Neutrophil (primary cell): ENCODE measurements around the gene CRAMP1.

Experiments
- H3K27ac ChIP-seq: fragments of 200-600 bp; sonication (generic); 2 replicates; pipeline ENCODE4 v1.5.1; 2016; ENCODE audit warnings: mild to moderate bottlenecking, moderate library complexity
- H3K27me3 ChIP-seq: fragments of 200-600 bp; sonication (generic); 2 replicates; pipeline ENCODE4 v1.6.0; 2016; ENCODE audit warnings: mild to moderate bottlenecking
- H3K36me3 ChIP-seq: fragments of 200-600 bp; sonication (generic); 2 replicates; pipeline ENCODE4 v1.5.1; 2017
- H3K4me1 ChIP-seq, 2 experiments: fragments of 200-600 bp in 1 of 2; sonication (generic) in 1 of 2; 1 replicate in 1 of 2; 2 replicates in 1 of 2; pipeline versions ENCODE4 v1.5.1 to v1.6.1; 2013 to 2016; ENCODE audit warnings: low read depth in 1 of 2, low read length in 1 of 2, mild to moderate bottlenecking in 1 of 2, moderate library complexity in 1 of 2; ENCODE audit not compliant: control insufficient read depth in 1 of 2, insufficient read depth in 1 of 2
- H3K4me3 ChIP-seq, 2 experiments: fragments of 200-600 bp in 1 of 2; sonication (generic) in 1 of 2; 1 replicate in 1 of 2; 2 replicates in 1 of 2; pipeline ENCODE4 v1.5.1; 2013 to 2016; ENCODE audit warnings: low read depth in 1 of 2, low read length in 1 of 2, mild to moderate bottlenecking in 1 of 2, moderate library complexity in 1 of 2
- H3K9me3 ChIP-seq: fragments of 200-600 bp; sonication (generic); 2 replicates; pipeline ENCODE4 v1.5.1; 2016
- TF ChIP-seq, protein P1 (sequence below): fragments of 200-600 bp; sonication (generic); IDR thresholded peaks from 2 replicates; pipeline ENCODE4 v1.5.1; 2016; ENCODE audit warnings: antibody characterized with exemption

CRAMP1 gene

GRCh38 chr16:1571012-1571671 is 41.0 kb upstream of the CRAMP1 start:
- TF ChIP-seq, protein P1, sequence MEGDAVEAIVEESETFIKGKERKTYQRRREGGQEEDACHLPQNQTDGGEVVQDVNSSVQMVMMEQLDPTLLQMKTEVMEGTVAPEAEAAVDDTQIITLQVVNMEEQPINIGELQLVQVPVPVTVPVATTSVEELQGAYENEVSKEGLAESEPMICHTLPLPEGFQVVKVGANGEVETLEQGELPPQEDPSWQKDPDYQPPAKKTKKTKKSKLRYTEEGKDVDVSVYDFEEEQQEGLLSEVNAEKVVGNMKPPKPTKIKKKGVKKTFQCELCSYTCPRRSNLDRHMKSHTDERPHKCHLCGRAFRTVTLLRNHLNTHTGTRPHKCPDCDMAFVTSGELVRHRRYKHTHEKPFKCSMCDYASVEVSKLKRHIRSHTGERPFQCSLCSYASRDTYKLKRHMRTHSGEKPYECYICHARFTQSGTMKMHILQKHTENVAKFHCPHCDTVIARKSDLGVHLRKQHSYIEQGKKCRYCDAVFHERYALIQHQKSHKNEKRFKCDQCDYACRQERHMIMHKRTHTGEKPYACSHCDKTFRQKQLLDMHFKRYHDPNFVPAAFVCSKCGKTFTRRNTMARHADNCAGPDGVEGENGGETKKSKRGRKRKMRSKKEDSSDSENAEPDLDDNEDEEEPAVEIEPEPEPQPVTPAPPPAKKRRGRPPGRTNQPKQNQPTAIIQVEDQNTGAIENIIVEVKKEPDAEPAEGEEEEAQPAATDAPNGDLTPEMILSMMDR, result no peak
- H3K36me3 ChIP-seq, result no peaks in the 10 kb centered on the region
- H3K27ac ChIP-seq, result no peak overlapping the region
- no peak overlapping the region for H3K4me3 ChIP-seq
- no peaks in the 10 kb centered on the region for H3K4me1 ChIP-seq
- no peaks in the 10 kb centered on the region for H3K9me3 ChIP-seq
- H3K27me3 ChIP-seq, result no peaks in the 10 kb centered on the region

DNA sequence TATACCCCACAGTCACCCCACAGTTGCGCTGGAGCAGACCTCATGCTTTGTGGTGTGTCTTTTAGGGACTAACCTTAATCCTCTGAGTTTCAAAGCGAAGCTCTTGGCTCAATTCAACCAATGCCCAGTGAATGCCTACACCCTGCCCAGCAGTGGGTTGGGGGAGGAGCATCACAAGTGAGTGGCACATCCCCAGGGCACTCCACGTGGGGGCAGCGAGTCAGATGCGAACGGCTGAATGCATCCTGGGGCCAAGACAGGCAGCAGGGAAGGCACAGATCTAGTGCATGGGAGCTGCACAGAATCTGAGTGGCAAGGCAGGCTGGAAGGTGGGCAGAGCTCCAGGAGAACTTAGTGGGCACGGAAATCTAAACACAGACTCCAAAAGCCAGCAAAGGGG is 39.5 kb upstream of the CRAMP1 start:
- Histone ChIP-seq H3K4me3 (no peak overlapping the region), H3K36me3 (no peaks in the 10 kb centered on the region), H3K9me3 (no peaks in the 10 kb centered on the region), H3K4me1 (no peaks in the 10 kb centered on the region), H3K27me3 (no peaks in the 10 kb centered on the region), H3K27ac (no peak overlapping the region)
- TF ChIP-seq, protein P1, result no peak

GRCh38 chr16:1573301-1573700 is 38.9 kb upstream of the CRAMP1 start:
- H3K27me3 ChIP-seq, result no peaks in the 10 kb centered on the region
- H3K4me1 ChIP-seq, result no peaks in the 10 kb centered on the region
- no peaks in the 10 kb centered on the region for H3K36me3 ChIP-seq
- TF ChIP-seq, protein P1, result no peak
- no peak overlapping the region for H3K27ac ChIP-seq
- no peak overlapping the region for H3K4me3 ChIP-seq
- H3K9me3 ChIP-seq, result no peaks in the 10 kb centered on the region

GRCh38 chr16:1575578-1575977 is 36.6 kb upstream of the CRAMP1 start:
- Histone ChIP-seq H3K27ac (no peak overlapping the region), H3K9me3 (no peaks in the 10 kb centered on the region), H3K4me1 (no peaks in the 10 kb centered on the region), H3K27me3 (no peaks in the 10 kb centered on the region), H3K36me3 (no peaks in the 10 kb centered on the region), H3K4me3 (no peak overlapping the region)
- TF ChIP-seq, protein P1, result no peak

- Histone ChIP-seq H3K4me3 (no peak overlapping the region), H3K27me3 (no peaks in the 10 kb centered on the region), H3K4me1 (no peaks in the 10 kb centered on the region), H3K36me3 (no peaks in the 10 kb centered on the region), H3K27ac (no peak overlapping the region), H3K9me3 (no peaks in the 10 kb centered on the region)
- TF ChIP-seq, protein P1, result no peak
These were observed 32.9 kb upstream of the CRAMP1 start for GRCh38 chr16:1579214-1579613.
